ENCODE measurements around the gene SF3B3. TPM values are rescaled to one million over a fixed set of nuclear protein-coding genes. Genes with fewer than 3 reads are reported as not detected.

SF3B3 gene
- total RNA-seq, 1 experiment from 2014 or later, result 253 TPM

- no peaks in the 10 kb centered on the region for H3K9me3 ChIP-seq (ENCODE audit: control insufficient read depth, insufficient read depth, low read depth, low read length)
- peaks cover 21% of the 10 kb centered on the region for H3K4me1 ChIP-seq (ENCODE audit: control insufficient read depth, insufficient read depth, low read length)
- peaks cover 35% of the 10 kb centered on the region for H3K36me3 ChIP-seq (ENCODE audit: control insufficient read depth, insufficient read depth, low read length)
- ChIA-PET CTCF (no interaction called here), POLR2A (no interaction called here)
- no peak for ATAC-seq
- intact Hi-C loops (cut with micrococcal nuclease; ENCODE audit: unreplicated experiment), result loop anchor here (10.0 kb wide), 1 partner anchor 83 kb away; no protein-coding TSS in a partner anchor
- no TSS peak for BruUV-seq (replicated peaks)
- peak overlapping the region; percentile 44; the same call in 1 of the 2 replicates for H3K27ac ChIP-seq (ENCODE audit: low read length)
- no peak for TF ChIP-seq REST (IDR thresholded peaks at IDR 0.05; ENCODE audit: insufficient read depth in 1 of 2, low read depth in 2 of 2, low read length in 1 of 2)
- no peak for TF ChIP-seq SIN3A (IDR thresholded peaks at IDR 0.05; ENCODE audit: borderline replicate concordance, insufficient read depth, low read depth, low read length)
- no peak for TF ChIP-seq CTCF (IDR thresholded peaks at IDR 0.05)
- TF ChIP-seq TCF7L2 (IDR thresholded peaks at IDR 0.05; ENCODE audit: low read depth, low read length), result no peak
- no peak for TF ChIP-seq POLR2AphosphoS5 (IDR thresholded peaks at IDR 0.05; ENCODE audit: low read depth, low read length)
- DNase-seq (ENCODE audit: low read depth, low spot score), result no peak
- H3K27me3 ChIP-seq (ENCODE audit: control insufficient read depth, insufficient read depth, low read length), result no peaks in the 10 kb centered on the region
- in situ Hi-C loops (cut with HindIII; ENCODE audit: low pct_unique_long_range_greater_than_20kb, low sequenced_read_pairs), result no loop called here
- no peak overlapping the region for H3K4me3 ChIP-seq (ENCODE audit: low read depth in 2 of 2, low read length in 2 of 2)
Observed at GRCh38 chr16:70572050-70572925, 48.7 kb downstream of the SF3B3 start.

- in situ Hi-C loops (cut with HindIII; ENCODE audit: low pct_unique_long_range_greater_than_20kb, low sequenced_read_pairs), result no loop called here
- Histone ChIP-seq H3K36me3 (ENCODE audit: control insufficient read depth, insufficient read depth, low read length) (peaks cover 33% of the 10 kb centered on the region), H3K4me3 (ENCODE audit: low read depth in 2 of 2, low read length in 2 of 2) (no peak overlapping the region), H3K9me3 (ENCODE audit: control insufficient read depth, insufficient read depth, low read depth, low read length) (no peaks in the 10 kb centered on the region), H3K4me1 (ENCODE audit: control insufficient read depth, insufficient read depth, low read length) (peaks cover 21% of the 10 kb centered on the region), H3K27ac (ENCODE audit: low read length) (peak overlapping the region; percentile 44; the same call in 1 of the 2 replicates), H3K27me3 (ENCODE audit: control insufficient read depth, insufficient read depth, low read length) (no peaks in the 10 kb centered on the region)
- DNase-seq (ENCODE audit: low read depth, low spot score) (no peak), ATAC-seq (no peak)
- TF ChIP-seq CTCF (IDR thresholded peaks at IDR 0.05), result no peak
- CTCF ChIA-PET, result no interaction called here
- BruUV-seq (replicated peaks), result no TSS peak
- intact Hi-C loops (cut with micrococcal nuclease; ENCODE audit: unreplicated experiment), result loop anchor here (10.0 kb wide), 1 partner anchor 82 kb away; no protein-coding TSS in a partner anchor
- POLR2A ChIA-PET, result no interaction called here
Observed at GRCh38 chr16:70572926-70573270, 49.3 kb downstream of the SF3B3 start.
